HG03139 (cell line): ENCODE results near the gene PYROXD2.

Experiments
- ATAC-seq: cut with Tn5 transposase; IDR thresholded peaks from one replicate; pipeline ENCODE4 v1.9.1; 2021; ENCODE audit not compliant: unreplicated experiment

The PYROXD2 gene

GRCh38 chr10:98340261-98340939, 74.6 kb downstream of the PYROXD2 start:
- ATAC-seq, result peak; percentile 38

- ATAC-seq, result peak; percentile 69
Observed at GRCh38 chr10:98339799-98340198, 75.2 kb downstream of the PYROXD2 start.

- no peak for ATAC-seq
Observed at GRCh38 chr10:98338896-98339295, 76.1 kb downstream of the PYROXD2 start.

- no peak for ATAC-seq
Observed at GRCh38 chr10:98338318-98338717, 76.7 kb downstream of the PYROXD2 start.

- no peak for ATAC-seq
Observed at GRCh38 chr10:98337484-98337883, 77.5 kb downstream of the PYROXD2 start.
